Measurements from ENCODE around the gene ST6GAL1.

DNA sequence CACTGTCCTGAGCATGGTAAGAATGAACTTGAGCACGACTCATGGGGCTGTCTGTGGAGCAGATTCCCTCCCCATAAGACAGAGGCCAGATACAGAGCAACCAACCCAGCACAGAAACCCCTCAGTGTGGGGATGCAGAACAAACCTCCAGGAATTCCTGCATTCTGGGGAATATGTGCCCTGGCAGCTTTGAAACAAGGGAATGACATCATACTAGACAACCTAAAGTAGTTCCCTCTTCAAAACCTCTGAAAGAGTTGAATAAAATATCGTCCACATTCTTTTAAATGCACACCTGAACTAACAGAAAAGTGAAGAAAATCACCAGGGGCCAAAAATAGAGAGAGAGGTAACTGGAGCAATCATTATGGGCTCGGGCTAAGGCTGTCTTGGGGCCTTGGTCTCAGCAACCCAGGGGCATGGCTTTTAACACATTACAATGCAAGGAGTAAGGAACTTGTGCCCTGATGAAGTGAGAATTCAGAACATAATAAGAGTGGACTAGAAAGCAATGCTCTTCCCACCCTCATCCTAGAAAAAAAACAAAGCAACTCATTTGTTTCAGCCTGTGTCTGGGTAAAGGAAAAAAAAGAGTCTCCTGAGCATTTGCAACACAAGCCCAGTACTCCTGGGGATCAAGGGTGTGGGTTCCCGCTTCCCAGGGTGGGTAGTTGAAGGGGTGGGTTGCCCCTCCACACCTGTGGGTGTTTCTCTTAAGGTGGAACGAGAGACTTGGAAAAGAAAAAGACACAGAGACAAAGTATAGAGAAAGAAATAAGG is 43.9 kb upstream of the ST6GAL1 start:
- TF ChIP-seq POLR2A (IDR thresholded peaks at IDR 0.05) = no peak
- TF ChIP-seq, protein P1, sequence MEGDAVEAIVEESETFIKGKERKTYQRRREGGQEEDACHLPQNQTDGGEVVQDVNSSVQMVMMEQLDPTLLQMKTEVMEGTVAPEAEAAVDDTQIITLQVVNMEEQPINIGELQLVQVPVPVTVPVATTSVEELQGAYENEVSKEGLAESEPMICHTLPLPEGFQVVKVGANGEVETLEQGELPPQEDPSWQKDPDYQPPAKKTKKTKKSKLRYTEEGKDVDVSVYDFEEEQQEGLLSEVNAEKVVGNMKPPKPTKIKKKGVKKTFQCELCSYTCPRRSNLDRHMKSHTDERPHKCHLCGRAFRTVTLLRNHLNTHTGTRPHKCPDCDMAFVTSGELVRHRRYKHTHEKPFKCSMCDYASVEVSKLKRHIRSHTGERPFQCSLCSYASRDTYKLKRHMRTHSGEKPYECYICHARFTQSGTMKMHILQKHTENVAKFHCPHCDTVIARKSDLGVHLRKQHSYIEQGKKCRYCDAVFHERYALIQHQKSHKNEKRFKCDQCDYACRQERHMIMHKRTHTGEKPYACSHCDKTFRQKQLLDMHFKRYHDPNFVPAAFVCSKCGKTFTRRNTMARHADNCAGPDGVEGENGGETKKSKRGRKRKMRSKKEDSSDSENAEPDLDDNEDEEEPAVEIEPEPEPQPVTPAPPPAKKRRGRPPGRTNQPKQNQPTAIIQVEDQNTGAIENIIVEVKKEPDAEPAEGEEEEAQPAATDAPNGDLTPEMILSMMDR (IDR thresholded peaks at IDR 0.05) = no peak
